Ishikawa (cell line): ENCODE data around the gene ITGA11.

Source experiments
- EGR1 ChIP-seq: IDR thresholded peaks from 2 replicates; pipeline ENCODE4 v1.6.1; 2012
- EP300 ChIP-seq: IDR thresholded peaks from 2 replicates; pipeline ENCODE4 v1.6.1; 2012; ENCODE audit warnings: borderline replicate concordance
- NFIC ChIP-seq: IDR thresholded peaks from 2 replicates; pipeline ENCODE4 v1.6.1; 2012
- USF1 ChIP-seq: IDR thresholded peaks from 2 replicates; pipeline ENCODE4 v1.6.1; 2012

GRCh38 chr15:68401496-68402431 is 30.2 kb downstream of the ITGA11 start:
- TF ChIP-seq NFIC (no peak), EP300 (no peak), EGR1 (no peak), USF1 (no peak)
